Stimulated activated CD4-positive, alpha-beta T cell treated with anti-CD3 and anti-CD28 coated beads, Interleukin-4, amount 100 ng/mL, for 1 hour (primary cell): ENCODE data around the gene CDH22.

Source experiments
- DNase-seq: peaks from one replicate; pipeline ENCODE4 v3.0.0-alpha.2; 2020

The CDH22 gene

DNA sequence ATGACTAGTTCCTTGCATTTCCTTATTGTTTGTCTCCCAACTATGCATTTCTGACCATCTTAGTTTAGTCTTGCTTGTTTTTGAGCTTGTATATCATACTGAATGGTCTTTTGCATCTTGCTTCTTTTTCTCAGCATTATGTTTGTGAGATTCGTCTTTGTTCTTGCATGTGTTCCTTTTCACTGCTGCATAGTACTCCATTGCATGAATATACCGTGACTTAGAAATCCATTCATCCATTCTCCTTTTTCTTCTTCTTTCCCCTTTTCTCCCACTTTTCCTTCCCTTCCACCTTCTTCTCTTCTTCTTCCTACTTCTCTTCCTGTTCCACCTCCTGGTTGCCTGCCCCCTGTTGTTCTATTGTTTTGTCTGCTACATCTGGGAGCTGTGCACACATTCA lies 42.8 kb downstream of the CDH22 start:
- DNase-seq, result no peak

- DNase-seq, result no peak
These were observed 43.7 kb downstream of the CDH22 start for GRCh38 chr20:46264391-46265266.

DNA sequence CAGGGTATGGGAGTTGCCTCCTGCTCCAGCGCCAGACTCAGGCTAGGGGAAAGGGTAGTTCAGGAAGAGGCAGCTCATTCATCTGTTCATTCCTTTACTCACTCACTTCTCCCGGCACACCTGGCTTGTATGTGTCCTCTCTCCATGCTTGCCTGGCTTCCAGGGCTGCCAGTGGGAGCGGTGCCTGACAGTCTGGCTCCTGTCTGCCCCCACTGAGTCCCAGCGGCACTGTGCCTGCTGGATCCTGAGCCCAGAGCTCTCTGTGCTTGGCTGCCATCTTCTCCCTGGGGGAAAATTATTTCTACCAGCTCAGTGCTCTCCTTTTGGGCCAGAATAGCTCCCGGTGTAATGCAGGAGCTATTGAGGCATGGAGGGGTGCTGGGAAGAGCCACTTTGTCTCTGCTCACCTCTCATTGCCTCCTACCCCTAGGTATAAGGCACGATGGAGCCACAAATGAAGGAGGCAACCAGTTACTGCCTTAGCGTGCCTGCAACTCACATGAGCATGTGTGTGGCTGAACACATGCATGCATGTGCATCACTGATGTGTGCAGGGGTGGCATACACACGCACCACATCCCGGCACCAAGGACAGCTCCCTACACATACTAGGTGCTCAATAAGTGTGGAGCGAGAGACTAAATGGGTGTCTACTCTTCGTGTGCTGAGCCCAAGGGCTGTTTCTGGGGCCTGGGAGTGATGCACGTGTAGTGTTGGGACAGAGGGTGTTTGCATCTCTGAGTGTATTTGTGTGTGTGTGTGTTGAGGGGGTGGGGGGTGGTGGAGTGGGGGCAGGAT lies 46.6 kb downstream of the CDH22 start:
- DNase-seq, result no peak

DNA sequence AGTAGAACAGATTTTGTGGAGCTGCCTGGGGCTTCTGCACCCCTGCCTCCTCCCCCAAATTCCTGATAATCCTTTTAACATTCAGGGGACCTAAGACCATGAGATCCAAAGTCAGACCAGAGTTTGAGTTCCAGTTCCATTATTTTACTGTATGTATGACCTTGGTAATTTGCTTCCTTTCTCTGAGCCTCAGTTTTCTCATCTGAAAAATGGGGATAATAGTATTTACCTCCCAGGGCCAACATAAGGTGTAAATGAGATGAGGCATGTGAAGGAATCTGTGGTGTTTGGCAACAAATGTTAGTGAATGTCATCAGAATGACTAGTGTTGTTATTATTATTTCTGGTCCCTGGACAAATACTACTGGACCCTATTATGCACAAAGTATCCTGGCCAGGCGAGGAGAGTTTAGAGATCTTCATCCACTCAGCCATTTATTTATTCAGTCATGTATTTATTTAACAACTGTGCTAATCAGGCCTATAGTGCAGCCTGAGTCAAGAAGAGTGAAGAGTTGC lies 47.3 kb downstream of the CDH22 start:
- no peak for DNase-seq

- no peak for DNase-seq
These were observed 47.8 kb downstream of the CDH22 start for GRCh38 chr20:46260480-46260879.

DNA sequence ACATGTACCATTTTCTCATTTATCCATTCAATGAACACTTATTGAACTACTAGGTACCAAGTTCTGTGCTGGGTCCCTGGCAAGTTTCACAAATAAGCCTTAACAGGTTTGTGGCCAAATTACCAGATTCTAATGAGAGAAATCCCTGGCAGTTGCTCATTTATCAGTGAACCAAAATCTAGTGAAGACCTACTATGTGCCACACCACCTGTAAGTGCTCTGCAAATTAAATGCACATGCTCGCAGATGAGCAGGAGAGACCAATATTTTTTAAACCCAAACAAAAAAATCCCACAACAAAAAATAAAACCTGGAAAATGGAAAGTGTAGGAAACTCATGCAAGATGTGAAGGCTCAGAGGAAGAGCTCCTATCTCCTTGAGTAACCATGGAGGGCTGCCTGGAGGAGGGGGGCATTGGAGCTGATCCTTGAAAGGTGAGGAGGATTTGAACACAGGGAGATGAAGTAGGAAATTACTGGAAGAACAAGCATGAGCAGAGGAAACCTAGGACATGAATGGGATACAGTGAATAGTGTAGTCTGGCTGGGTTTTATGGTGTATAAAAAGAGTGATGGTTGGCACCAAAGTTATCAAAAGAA lies 48.9 kb downstream of the CDH22 start:
- no peak for DNase-seq

- no peak for DNase-seq
These were observed 50.4 kb downstream of the CDH22 start for GRCh38 chr20:46257887-46258286.

GRCh38 chr20:46256293-46256692 lies 52.0 kb downstream of the CDH22 start:
- no peak for DNase-seq

GRCh38 chr20:46255440-46256104 lies 52.7 kb downstream of the CDH22 start:
- DNase-seq, result no peak

GRCh38 chr20:46253391-46253790 lies 54.9 kb downstream of the CDH22 start:
- DNase-seq, result no peak

DNA sequence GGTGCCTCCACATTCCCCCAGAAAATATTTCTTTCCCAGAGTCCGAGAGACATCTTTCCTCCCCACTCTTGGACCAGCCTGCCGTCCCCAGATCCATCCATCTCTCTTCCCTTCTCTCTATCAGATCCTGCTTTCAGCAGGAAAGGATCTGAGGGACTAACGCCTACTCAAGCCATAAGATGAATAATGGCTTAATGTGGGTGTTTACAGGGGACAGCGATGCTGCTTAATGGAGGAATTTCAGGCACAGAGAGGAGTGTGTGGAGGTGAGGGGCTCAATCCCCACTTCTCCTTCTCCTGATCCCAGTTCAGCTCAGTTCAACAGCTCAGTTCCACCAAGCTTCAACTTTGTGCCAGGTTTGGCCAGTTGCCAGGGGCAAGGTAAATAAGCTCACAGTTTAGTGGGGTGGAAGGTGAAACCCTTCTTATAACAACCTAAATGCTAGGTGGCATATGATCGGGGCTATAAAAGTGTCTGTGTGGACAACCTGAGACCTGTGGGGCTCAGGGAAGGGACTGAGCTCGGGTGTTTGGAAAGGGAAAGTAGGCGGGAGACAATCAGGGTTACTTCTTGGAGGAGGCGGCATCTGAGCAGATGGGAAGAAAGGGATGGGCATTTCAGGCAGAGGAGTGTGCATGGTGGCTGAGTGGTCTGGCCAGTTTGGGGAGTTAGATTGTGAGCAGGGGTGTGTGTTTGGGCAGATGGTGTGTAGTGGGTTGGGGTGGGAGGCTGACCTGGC lies 55.8 kb downstream of the CDH22 start:
- DNase-seq, result no peak

DNA sequence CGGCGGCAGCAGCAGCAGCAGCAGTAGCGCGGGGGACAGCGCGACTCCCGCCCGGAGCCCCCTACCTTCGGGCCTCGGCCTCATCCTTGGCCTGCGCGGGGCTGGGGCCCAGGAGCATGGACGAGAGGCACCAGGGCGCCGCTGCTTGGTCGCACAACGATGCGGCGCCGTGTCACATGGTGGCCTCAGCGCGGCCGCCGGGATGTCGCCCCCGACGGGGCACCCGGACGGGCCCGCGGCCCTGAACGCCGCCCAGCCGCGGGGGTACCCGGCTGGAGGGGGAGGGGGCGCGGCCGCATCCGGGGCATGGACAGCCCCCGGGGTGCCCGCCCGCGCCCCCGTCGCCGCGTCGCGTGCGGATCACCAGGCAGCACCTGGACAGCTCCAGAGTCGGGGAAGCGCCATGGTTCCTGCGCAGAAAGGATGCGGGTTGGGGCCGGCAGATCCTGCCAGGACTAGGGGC lies 57.1 kb downstream of the CDH22 start:
- no peak for DNase-seq

DNA sequence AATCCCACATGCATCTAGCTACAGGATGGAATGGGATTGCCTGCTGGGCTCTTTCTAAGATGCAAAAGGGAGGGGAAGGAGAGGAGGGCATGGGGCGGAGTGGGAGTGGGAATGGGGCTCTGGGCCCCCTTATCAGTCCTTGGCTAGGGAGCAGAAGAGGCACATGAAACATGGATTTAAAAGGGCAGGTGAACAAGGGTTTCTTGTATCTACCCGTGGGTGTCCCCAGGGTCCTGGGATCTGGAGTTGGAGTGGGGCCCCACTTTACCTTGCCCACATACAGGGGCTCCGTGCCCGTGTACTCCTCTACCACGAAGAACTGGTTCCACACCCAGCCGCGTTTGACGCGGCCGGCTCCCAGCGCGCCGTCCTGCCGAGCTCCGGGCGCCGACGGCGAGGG lies 57.5 kb downstream of the CDH22 start:
- DNase-seq, result no peak

- no peak for DNase-seq
These were observed 58.6 kb downstream of the CDH22 start for GRCh38 chr20:46249671-46250070.

DNA sequence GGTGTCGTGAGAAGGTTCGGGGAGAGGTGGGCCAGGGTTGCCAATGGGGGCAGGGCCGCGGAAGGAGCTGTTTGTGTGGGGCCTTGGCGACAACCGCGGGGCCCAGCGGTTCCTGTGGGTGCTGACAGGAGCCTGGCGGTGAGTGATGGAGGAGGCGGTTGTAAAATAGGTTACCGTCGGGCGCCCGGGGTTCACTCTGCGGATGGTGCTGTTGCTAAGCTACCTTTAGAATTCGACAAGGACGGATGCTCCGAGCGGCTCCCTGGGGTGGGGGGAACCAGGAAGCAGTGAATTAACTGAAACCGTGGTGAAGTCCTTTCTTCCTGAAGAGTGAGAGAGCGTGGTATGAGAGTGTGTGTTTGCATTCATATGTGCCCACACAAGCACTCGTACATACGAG lies 61.7 kb downstream of the CDH22 start:
- DNase-seq, result no peak

GRCh38 chr20:46243707-46244628 lies 64.3 kb downstream of the CDH22 start:
- no peak for DNase-seq

DNA sequence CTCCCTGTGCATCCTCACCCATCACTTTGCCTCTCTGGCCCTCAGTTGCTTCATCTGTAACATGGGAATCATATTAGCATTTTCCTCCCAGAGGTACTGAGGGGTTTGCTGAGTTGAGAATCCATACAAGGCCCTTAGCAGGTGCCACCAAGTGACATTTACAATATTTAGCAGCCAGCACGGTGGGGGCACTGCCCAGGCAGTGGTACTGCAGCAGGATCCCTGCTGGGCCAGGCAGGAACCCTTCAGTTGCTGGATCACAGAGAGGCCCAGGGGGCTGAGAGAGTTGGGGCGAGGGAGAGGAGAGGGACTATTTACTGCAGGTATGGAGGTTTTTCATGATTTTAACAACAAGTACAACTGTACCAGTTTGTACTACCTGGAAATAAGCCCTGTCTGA lies 65.9 kb downstream of the CDH22 start:
- no peak for DNase-seq

- no peak for DNase-seq
These were observed 67.4 kb downstream of the CDH22 start for GRCh38 chr20:46240881-46241280.

GRCh38 chr20:46240065-46240464 lies 68.2 kb downstream of the CDH22 start:
- DNase-seq, result no peak

GRCh38 chr20:46237736-46238135 lies 70.6 kb downstream of the CDH22 start:
- no peak for DNase-seq

- no peak for DNase-seq
These were observed 71.1 kb downstream of the CDH22 start for GRCh38 chr20:46237227-46237626.
